NCI-H2196 (cell line): ENCODE results near the gene TLR4.

Experiments used
- DNase-seq: peaks from one replicate; lab custom pipeline; 2025; ENCODE audit not compliant: unreplicated experiment; lab: John Stamatoyannopoulos, UW

The TLR4 gene

DNA sequence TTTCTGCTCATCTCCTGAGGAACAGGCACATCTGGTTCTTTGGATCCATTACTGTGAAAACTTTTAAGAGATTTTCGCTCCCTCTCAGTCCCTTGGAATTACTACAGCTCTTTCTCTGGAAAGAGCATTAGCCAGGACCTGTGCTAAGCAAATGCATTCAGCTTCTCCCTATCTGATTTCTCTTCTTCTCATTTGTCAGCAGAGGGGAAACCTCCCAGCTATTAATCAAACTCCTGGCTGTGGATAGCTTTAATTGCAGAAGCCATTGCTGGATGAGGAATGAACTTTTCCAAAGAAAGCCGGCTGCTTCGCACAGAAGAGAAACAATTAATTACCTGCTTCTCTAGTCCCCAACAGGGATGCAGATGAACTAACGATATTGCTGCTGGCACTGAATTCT is 37.9 kb downstream of the TLR4 start:
- DNase-seq: no peak

- DNase-seq: no peak
These were observed 40.2 kb downstream of the TLR4 start for GRCh38 chr9:117744369-117744768.

DNA sequence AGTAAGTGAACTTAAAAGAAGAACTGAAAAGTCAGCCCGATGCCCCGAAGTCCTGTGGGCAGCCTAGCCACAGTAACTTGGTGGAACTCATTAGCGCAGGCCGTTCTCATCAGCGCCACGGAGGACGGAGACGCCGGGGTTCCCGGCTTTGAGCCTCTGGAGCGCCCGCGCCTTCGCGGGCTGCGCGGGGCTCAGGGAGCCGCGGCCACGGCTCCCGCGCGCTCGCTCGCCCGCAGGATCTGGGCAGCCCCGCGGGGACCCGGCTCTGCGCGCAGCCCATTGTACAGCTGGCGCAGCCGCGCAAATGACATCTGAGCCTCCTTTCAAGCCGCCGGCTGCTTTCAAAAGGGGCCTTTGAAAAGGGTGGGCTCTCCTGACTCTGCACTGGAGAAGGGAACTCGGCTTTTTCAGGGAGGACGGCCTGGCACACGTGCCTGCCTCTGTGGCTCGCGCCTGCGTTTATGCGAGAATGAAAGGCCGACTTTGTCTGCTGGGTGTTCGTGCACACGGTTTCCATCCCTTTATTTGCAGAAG is 40.7 kb downstream of the TLR4 start:
- no peak for DNase-seq

- DNase-seq: no peak
These were observed 41.4 kb downstream of the TLR4 start for GRCh38 chr9:117745598-117745997.

- DNase-seq: no peak
These were observed 42.1 kb downstream of the TLR4 start for GRCh38 chr9:117746263-117746662.

DNA sequence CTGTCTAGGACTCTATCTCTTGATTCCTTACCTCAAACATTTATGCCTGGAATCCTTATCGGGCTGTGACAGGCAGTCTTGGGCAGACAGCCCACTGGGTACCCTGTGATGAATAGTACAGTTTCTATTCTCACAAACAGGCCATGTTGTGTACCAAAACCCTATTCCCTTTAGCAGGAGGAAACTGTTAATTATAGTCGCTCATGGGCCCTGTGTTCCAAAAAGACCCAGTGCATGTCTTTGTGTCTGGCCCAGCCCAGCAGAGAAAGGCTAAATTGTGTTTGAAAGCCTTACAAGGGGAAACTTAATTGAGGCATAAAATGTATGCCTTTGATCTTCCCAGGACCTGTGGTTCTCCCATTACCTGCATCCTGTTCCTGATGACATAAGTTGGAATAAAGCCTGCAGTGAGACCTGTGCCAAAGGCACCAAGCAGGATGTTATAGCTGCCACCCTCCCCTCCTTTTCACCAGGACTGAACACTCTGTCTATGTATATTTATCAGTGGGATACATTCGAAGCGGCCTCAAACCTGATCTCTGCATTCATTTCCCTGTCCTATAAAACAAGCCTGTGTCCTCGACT is 43.3 kb downstream of the TLR4 start:
- peak; percentile 61 for DNase-seq

DNA sequence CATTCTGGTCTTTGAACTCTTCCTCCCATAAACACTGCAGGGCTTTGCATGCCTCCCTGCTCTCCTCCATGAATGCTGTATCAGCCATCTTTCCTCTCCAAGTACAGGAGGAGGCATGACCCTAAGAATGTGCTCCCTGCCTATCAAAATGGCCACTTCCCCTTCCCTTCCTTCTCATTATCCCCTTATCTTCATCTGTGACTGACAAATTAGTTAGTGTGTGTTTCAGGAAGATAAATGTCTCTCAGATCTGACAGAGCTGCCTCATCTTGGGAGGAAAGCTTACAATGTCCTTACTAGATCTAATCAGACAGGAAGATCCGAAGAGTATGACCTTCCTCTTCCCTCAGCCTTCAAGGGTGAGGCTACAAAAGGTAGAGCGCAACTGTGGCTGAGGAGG is 46.2 kb downstream of the TLR4 start:
- no peak for DNase-seq

GRCh38 chr9:117752894-117753293 is 48.7 kb downstream of the TLR4 start:
- no peak for DNase-seq

- DNase-seq: no peak
These were observed 53.5 kb downstream of the TLR4 start for GRCh38 chr9:117757561-117758190.

- DNase-seq: no peak
These were observed 59.1 kb downstream of the TLR4 start for GRCh38 chr9:117763314-117763713.

DNA sequence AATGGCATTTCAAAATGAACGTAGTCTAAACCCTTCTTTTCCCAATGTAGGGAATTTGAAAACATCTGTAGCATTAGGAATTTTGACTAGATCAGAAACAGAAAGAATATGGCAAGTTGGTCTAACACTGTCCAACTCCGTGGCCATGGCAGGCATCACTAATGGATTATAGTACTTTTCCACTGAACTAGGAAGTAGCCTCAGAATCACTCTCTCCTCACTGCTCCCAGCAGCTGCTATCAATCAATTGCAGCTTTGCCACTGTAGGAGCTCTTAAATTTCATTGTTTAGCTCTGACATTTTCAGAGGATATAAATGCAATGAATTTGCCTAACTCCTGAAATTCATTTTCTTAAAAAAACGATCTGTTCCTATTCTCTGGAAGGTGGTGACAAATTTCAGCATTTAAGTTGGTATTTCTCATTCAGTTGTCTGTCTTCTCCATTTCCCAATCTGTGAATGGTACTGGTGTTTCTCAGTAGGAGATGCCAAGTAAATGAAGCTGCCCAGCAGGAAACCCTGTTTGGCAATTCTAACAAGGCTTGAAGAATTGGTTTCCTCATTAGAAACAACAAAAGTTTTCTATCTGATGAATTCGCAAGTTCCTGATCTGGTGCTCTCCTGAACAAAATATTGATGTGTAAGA is 64.7 kb downstream of the TLR4 start:
- no peak for DNase-seq

DNA sequence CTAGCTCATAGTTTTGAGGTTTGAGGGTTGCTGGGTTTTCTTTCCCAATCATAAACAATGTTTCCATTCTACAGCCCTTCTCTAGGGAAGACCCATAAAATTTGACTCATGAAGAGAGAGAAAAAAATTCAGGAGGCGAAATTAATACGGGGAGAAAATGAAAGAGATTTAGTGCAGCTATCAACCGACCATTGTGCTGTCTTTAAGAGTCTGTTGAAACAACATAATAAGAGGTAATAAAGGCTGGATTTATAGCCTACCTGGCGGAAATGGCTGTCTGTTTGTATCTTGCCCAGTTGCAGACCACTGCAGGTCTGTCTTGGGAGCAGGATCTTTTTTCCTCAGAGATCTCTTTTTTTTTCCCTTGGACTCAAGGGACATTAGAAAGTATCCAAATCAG is 66.9 kb downstream of the TLR4 start:
- DNase-seq: no peak

GRCh38 chr9:117772960-117773359 is 68.8 kb downstream of the TLR4 start:
- DNase-seq: no peak
